WTC11 (cell line): ENCODE data around the gene CHL1. TPM values are rescaled to one million over a fixed set of nuclear protein-coding genes. Genes with fewer than 3 reads are reported as not detected.

Experiments
- ATAC-seq: fragments of 200-7000 bp; cut with Tn5 transposase; 2 replicates; pipeline ENCODE4 v1.10.0; 2021; ENCODE audit warnings: mild to moderate bottlenecking, moderate library complexity
- CTCF ChIA-PET: fragments of 300-600 bp; sonication (Branson Sonifier 250); formaldehyde crosslinking; loops from one replicate; lab custom pipeline; 2021; ENCODE audit warnings: antibody characterized with exemption; lab: Charles Lee
- POLR2A ChIA-PET: fragments of 350-600 bp; sonication (Branson Sonifier 250); formaldehyde crosslinking; loops from one replicate; lab custom pipeline; 2021; ENCODE audit warnings: antibody characterized with exemption; lab: Charles Lee
- DNase-seq: peaks from one replicate; pipeline ENCODE4 v3.0.0; 2021; ENCODE audit warnings: low spot score
- H3K27ac Mint-ChIP-seq: 2 replicates; pipeline ENCODE4 v1.8.0; 2021; ENCODE audit warnings: mixed read lengths
- H3K27me3 Mint-ChIP-seq: 2 replicates; pipeline ENCODE4 v1.8.0; 2021; ENCODE audit warnings: low read depth, mild to moderate bottlenecking, moderate library complexity, mixed read lengths
- H3K36me3 Mint-ChIP-seq: 2 replicates; pipeline ENCODE4 v1.8.0; 2021; ENCODE audit warnings: mixed read lengths
- H3K4me1 Mint-ChIP-seq: 2 replicates; pipeline ENCODE4 v1.8.0; 2022; ENCODE audit warnings: mixed read lengths
- H3K4me3 Mint-ChIP-seq: 2 replicates; pipeline ENCODE4 v1.8.0; 2021; ENCODE audit warnings: mild to moderate bottlenecking, moderate library complexity, mixed read lengths
- H3K9me3 Mint-ChIP-seq: 2 replicates; pipeline ENCODE4 v1.8.0; 2021; ENCODE audit warnings: mixed read lengths
- CREB1 ChIP-seq: sonication (generic); formaldehyde crosslinking; IDR thresholded peaks from 2 replicates; pipeline ENCODE4 v1.8.0; 2023; ENCODE audit warnings: mild to moderate bottlenecking, missing genetic modification reagents
- ELF4 ChIP-seq: sonication (generic); formaldehyde crosslinking; IDR thresholded peaks from 2 replicates; pipeline ENCODE4 v1.8.1; 2022; ENCODE audit warnings: low read depth, mild to moderate bottlenecking, moderate library complexity, missing genetic modification reagents
- GABPB1 ChIP-seq: sonication (generic); formaldehyde crosslinking; IDR thresholded peaks from 2 replicates; pipeline ENCODE4 v1.8.1; 2023; ENCODE audit warnings: mild to moderate bottlenecking, missing genetic modification reagents
- JAZF1 ChIP-seq: fragments of 250-450 bp; sonication (Bioruptor Pico); IDR thresholded peaks from 2 replicates; pipeline ENCODE4 v1.9.0; 2021; ENCODE audit warnings: moderate library complexity, mild to moderate bottlenecking, inconsistent platforms
- JUN ChIP-seq: sonication (generic); formaldehyde crosslinking; IDR thresholded peaks from 2 replicates; pipeline ENCODE4 v1.8.0; 2023; ENCODE audit warnings: mild to moderate bottlenecking, missing genetic modification reagents
- KAT7 ChIP-seq: sonication (generic); formaldehyde crosslinking; IDR thresholded peaks from 2 replicates; pipeline ENCODE4 v1.8.1; 2023; ENCODE audit warnings: missing genetic modification reagents, mild to moderate bottlenecking, borderline replicate concordance
- MAX ChIP-seq: sonication (generic); formaldehyde crosslinking; IDR thresholded peaks from 2 replicates; pipeline ENCODE4 v1.8.0; 2022; ENCODE audit warnings: mild to moderate bottlenecking, missing genetic modification reagents
- PRRX2 ChIP-seq: fragments of 250-450 bp; sonication (Bioruptor Pico); IDR thresholded peaks from 2 replicates; pipeline ENCODE4 v1.8.0; 2021; ENCODE audit warnings: mild to moderate bottlenecking
- RELA ChIP-seq: sonication (generic); formaldehyde crosslinking; IDR thresholded peaks from 2 replicates; pipeline ENCODE4 v1.8.1; 2022; ENCODE audit warnings: missing genetic modification reagents, mild to moderate bottlenecking, borderline replicate concordance
- SMAD4 ChIP-seq: sonication (generic); formaldehyde crosslinking; IDR thresholded peaks from 2 replicates; pipeline ENCODE4 v1.8.0; 2022; ENCODE audit warnings: mild to moderate bottlenecking, missing genetic modification reagents
- ZNF138 ChIP-seq: sonication (generic); formaldehyde crosslinking; conservative IDR thresholded peaks from 2 replicates; pipeline ENCODE4 v1.8.1; 2022; ENCODE audit warnings: mild to moderate bottlenecking, moderate library complexity, missing genetic modification reagents
- total RNA-seq: library from RNA; stranded (reverse); gene quantifications from 3 replicates; pipeline ENCODE4 v1.2.3, GENCODE V29; 2021
- TF ChIP-seq, protein P1 (sequence below): fragments of 250-450 bp; sonication (Bioruptor Pico); IDR thresholded peaks from 2 replicates; pipeline ENCODE4 v1.9.0; 2021; ENCODE audit warnings: mild to moderate bottlenecking, borderline replicate concordance
- TF ChIP-seq, protein P2 (sequence below): sonication (generic); formaldehyde crosslinking; IDR thresholded peaks from 2 replicates; pipeline ENCODE4 v1.8.0; 2023; ENCODE audit warnings: mild to moderate bottlenecking, missing genetic modification reagents

The CHL1 gene
- total RNA-seq, 1 experiment from 2014 or later: not detected

GRCh38 chr3:295166-295565 is 98.6 kb downstream of the CHL1 start:
- ATAC-seq: no peak

GRCh38 chr3:297585-297984 is 101.0 kb downstream of the CHL1 start:
- CTCF ChIA-PET: no interaction called here
- DNase-seq: no peak
- H3K27me3 Mint-ChIP-seq: peaks cover 9% of the 10 kb centered on the region
- no peak for TF ChIP-seq KAT7
- ATAC-seq: no peak
- H3K27ac Mint-ChIP-seq: no peak overlapping the region
- H3K4me1 Mint-ChIP-seq: no peaks in the 10 kb centered on the region
- H3K9me3 Mint-ChIP-seq: peaks cover 80% of the 10 kb centered on the region
- H3K4me3 Mint-ChIP-seq: no peak overlapping the region
- POLR2A ChIA-PET: no interaction called here
- peaks cover 65% of the 10 kb centered on the region for H3K36me3 Mint-ChIP-seq

More at GRCh38 chr3:295166-295565, 98.6 kb downstream of the CHL1 start:
- no peak for TF ChIP-seq MAX (CRISPR knock-in tag)
- no peak for TF ChIP-seq JAZF1 (CRISPR knock-in tag)
- no peak for TF ChIP-seq ZNF138
- TF ChIP-seq, protein P1, sequence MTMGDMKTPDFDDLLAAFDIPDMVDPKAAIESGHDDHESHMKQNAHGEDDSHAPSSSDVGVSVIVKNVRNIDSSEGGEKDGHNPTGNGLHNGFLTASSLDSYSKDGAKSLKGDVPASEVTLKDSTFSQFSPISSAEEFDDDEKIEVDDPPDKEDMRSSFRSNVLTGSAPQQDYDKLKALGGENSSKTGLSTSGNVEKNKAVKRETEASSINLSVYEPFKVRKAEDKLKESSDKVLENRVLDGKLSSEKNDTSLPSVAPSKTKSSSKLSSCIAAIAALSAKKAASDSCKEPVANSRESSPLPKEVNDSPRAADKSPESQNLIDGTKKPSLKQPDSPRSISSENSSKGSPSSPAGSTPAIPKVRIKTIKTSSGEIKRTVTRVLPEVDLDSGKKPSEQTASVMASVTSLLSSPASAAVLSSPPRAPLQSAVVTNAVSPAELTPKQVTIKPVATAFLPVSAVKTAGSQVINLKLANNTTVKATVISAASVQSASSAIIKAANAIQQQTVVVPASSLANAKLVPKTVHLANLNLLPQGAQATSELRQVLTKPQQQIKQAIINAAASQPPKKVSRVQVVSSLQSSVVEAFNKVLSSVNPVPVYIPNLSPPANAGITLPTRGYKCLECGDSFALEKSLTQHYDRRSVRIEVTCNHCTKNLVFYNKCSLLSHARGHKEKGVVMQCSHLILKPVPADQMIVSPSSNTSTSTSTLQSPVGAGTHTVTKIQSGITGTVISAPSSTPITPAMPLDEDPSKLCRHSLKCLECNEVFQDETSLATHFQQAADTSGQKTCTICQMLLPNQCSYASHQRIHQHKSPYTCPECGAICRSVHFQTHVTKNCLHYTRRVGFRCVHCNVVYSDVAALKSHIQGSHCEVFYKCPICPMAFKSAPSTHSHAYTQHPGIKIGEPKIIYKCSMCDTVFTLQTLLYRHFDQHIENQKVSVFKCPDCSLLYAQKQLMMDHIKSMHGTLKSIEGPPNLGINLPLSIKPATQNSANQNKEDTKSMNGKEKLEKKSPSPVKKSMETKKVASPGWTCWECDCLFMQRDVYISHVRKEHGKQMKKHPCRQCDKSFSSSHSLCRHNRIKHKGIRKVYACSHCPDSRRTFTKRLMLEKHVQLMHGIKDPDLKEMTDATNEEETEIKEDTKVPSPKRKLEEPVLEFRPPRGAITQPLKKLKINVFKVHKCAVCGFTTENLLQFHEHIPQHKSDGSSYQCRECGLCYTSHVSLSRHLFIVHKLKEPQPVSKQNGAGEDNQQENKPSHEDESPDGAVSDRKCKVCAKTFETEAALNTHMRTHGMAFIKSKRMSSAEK (CRISPR knock-in tag): no peak
- TF ChIP-seq ELF4 (CRISPR knock-in tag): no peak
- TF ChIP-seq, protein P2, sequence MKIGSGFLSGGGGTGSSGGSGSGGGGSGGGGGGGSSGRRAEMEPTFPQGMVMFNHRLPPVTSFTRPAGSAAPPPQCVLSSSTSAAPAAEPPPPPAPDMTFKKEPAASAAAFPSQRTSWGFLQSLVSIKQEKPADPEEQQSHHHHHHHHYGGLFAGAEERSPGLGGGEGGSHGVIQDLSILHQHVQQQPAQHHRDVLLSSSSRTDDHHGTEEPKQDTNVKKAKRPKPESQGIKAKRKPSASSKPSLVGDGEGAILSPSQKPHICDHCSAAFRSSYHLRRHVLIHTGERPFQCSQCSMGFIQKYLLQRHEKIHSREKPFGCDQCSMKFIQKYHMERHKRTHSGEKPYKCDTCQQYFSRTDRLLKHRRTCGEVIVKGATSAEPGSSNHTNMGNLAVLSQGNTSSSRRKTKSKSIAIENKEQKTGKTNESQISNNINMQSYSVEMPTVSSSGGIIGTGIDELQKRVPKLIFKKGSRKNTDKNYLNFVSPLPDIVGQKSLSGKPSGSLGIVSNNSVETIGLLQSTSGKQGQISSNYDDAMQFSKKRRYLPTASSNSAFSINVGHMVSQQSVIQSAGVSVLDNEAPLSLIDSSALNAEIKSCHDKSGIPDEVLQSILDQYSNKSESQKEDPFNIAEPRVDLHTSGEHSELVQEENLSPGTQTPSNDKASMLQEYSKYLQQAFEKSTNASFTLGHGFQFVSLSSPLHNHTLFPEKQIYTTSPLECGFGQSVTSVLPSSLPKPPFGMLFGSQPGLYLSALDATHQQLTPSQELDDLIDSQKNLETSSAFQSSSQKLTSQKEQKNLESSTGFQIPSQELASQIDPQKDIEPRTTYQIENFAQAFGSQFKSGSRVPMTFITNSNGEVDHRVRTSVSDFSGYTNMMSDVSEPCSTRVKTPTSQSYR (CRISPR knock-in tag): no peak
- no peak for TF ChIP-seq RELA (CRISPR knock-in tag)
- no peak for TF ChIP-seq SMAD4
- no peak for TF ChIP-seq PRRX2
- no peak for TF ChIP-seq JUN
- TF ChIP-seq GABPB1: no peak
- no peak for DNase-seq
- POLR2A ChIA-PET: no interaction called here
- Mint-ChIP-seq H3K9me3 (peaks cover 83% of the 10 kb centered on the region), H3K27me3 (peaks cover 3% of the 10 kb centered on the region; the same call in 1 of the 2 replicates), H3K27ac (no peak overlapping the region), H3K4me1 (no peaks in the 10 kb centered on the region), H3K4me3 (no peak overlapping the region), H3K36me3 (peaks cover 59% of the 10 kb centered on the region)
- CTCF ChIA-PET: no interaction called here

- no peak for ATAC-seq
- POLR2A ChIA-PET: no interaction called here
- TF ChIP-seq CREB1 (CRISPR knock-in tag) (no peak), SMAD4 (no peak)
- TF ChIP-seq, all 79 proteins: peak for 0
- Mint-ChIP-seq H3K9me3 (peaks cover 94% of the 10 kb centered on the region), H3K4me3 (no peak overlapping the region), H3K27me3 (peaks cover 19% of the 10 kb centered on the region), H3K27ac (no peak overlapping the region), H3K4me1 (no peaks in the 10 kb centered on the region), H3K36me3 (peaks cover 78% of the 10 kb centered on the region)
- CTCF ChIA-PET: no interaction called here
- DNase-seq: no peak
These were observed 103.2 kb downstream of the CHL1 start for GRCh38 chr3:299590-300301.
